ENCODE results near the gene THSD4.

GRCh38 chr15:71262599-71262998 lies 147.3 kb downstream of the THSD4 start:
- TF ChIP-seq EZH2 (IDR thresholded peaks at IDR 0.05) (no peak), POLR2AphosphoS5 (IDR thresholded peaks at IDR 0.05; ENCODE audit: borderline replicate concordance, low read depth, low read length) (no peak)

Measured in SK-N-MC (cell line).